HepG2 (cell line): ENCODE results near the gene TSEN34. TPM values are rescaled to one million over a fixed set of nuclear protein-coding genes. Genes with fewer than 3 reads are reported as not detected.

Source experiments
- ATAC-seq: fragments of 200-7000 bp; cut with Tn5 transposase; 3 replicates; pipeline ENCODE4 v1.9.1; 2020; ENCODE audit warnings: mild to moderate bottlenecking, moderate library complexity
- BruUV-seq: library from RNA; stranded (reverse); fragments of 400-500 nt; replicated peaks from 2 replicates; lab custom pipeline; 2021; lab: Mats Ljungman, UMichigan
- CTCF ChIA-PET: fragments of 300-600 bp; formaldehyde crosslinking; extraction: SDS; loops from one replicate; lab custom pipeline; 2021; ENCODE audit warnings: low total read pairs, inconsistent platforms, low intra/inter-chr PET ratio; lab: Yijun Ruan, JAX
- POLR2A ChIA-PET: fragments of 350-600 bp; sonication (Branson Sonifier 250); formaldehyde crosslinking; loops from one replicate; lab custom pipeline; 2020; ENCODE audit warnings: antibody characterized with exemption, inconsistent platforms; lab: Yijun Ruan, JAX
- DNase-seq: peaks from one replicate; pipeline ENCODE4 v3.0.0-alpha.2; 2015; ENCODE audit warnings: low spot score
- FAIRE-seq: peaks from 3 replicates; lab custom pipeline; 2011; peaks lifted over from hg19 to GRCh38; lab: Jason Lieb, UNC
- H2AFZ ChIP-seq: one replicate; pipeline ENCODE4 v1.6.1; 2011; ENCODE audit warnings: low read length, inconsistent platforms
- H3K27ac ChIP-seq: fragments of 300-600 bp; 3 replicates; pipeline ENCODE4 v1.8.0; 2011; ENCODE audit warnings: mixed run types, mild to moderate bottlenecking, mixed read lengths, low read length, inconsistent platforms; ENCODE audit not compliant: insufficient read depth; ENCODE audit errors: extremely low read length
- H3K27me3 ChIP-seq, 2 experiments: fragments of 200-600 bp in 1 of 2; 2 replicates in 1 of 2; 3 replicates in 1 of 2; pipeline versions ENCODE4 v1.6.0 to v1.8.0; 2011; ENCODE audit warnings: low read length in 2 of 2, mild to moderate bottlenecking in 2 of 2, moderate library complexity in 2 of 2, inconsistent platforms in 1 of 2; ENCODE audit not compliant: insufficient read depth in 2 of 2, control insufficient read depth in 1 of 2
- H3K36me3 ChIP-seq, 2 experiments: fragments of 200-600 bp in 1 of 2; replicated peaks in 1 of 2; 2 replicates in 1 of 2; 3 replicates in 1 of 2; pipeline versions ENCODE4 v1.5.1 to v1.8.0; 2011; ENCODE audit warnings: low read length in 2 of 2, inconsistent platforms in 1 of 2; ENCODE audit not compliant: insufficient read depth in 2 of 2, control insufficient read depth in 1 of 2
- H3K4me1 ChIP-seq: 2 replicates; pipeline ENCODE4 v1.5.1; 2012; ENCODE audit warnings: low read length, inconsistent platforms; ENCODE audit not compliant: insufficient read depth
- H3K4me2 ChIP-seq: 2 replicates; pipeline ENCODE4 v1.6.0; 2011; ENCODE audit warnings: low read depth, low read length, inconsistent platforms
- H3K4me3 ChIP-seq, 3 experiments: fragments of 200-600 bp in 1 of 3; sonication (generic), shearing (Covaris generic) in 1 of 3; replicated peaks in 1 of 3; 2 replicates each; pipeline ENCODE4 v1.5.1; 2011 to 2016; ENCODE audit warnings: low read length in 3 of 3, inconsistent platforms in 2 of 3, low read depth in 2 of 3, mild to moderate bottlenecking in 2 of 3, control low read depth in 1 of 3, mixed read lengths in 1 of 3; ENCODE audit not compliant: insufficient read depth in 1 of 3
- H3K79me2 ChIP-seq: one replicate; pipeline ENCODE4 v1.6.1; 2011; ENCODE audit warnings: low read length, inconsistent platforms; ENCODE audit not compliant: insufficient read depth
- H3K9ac ChIP-seq: 2 replicates; pipeline ENCODE4 v1.6.0; 2011; ENCODE audit warnings: mild to moderate bottlenecking, low read depth, low read length, inconsistent platforms; ENCODE audit not compliant: insufficient read depth
- H3K9me3 ChIP-seq: 2 replicates; pipeline ENCODE4 v1.5.1; 2012; ENCODE audit warnings: mild to moderate bottlenecking, low read length
- H4K20me1 ChIP-seq: 2 replicates; pipeline ENCODE4 v1.6.0; 2011; ENCODE audit warnings: inconsistent platforms, mild to moderate bottlenecking, low read length, moderate library complexity; ENCODE audit not compliant: insufficient read depth
- ARNT ChIP-seq: fragments of 450-650 bp; IDR thresholded peaks from 2 replicates; pipeline ENCODE4 v1.6.1; 2017
- CENPT ChIP-seq: sonication (generic); formaldehyde crosslinking; IDR thresholded peaks from 2 replicates; pipeline ENCODE4 v1.8.0; 2022; ENCODE audit warnings: low read depth, mild to moderate bottlenecking, moderate library complexity, missing genetic modification reagents
- ETS1 ChIP-seq: sonication (generic); formaldehyde crosslinking; IDR thresholded peaks from 2 replicates; pipeline ENCODE4 v1.4.0; 2020; ENCODE audit warnings: missing genetic modification reagents
- HNF4A ChIP-seq: sonication (generic); formaldehyde crosslinking; IDR thresholded peaks from 2 replicates; pipeline ENCODE4 v1.4.0; 2020; ENCODE audit warnings: missing genetic modification reagents
- HNRNPLL ChIP-seq: fragments of 200-400 bp; formaldehyde crosslinking; IDR thresholded peaks from 2 replicates; pipeline ENCODE4 v1.6.1; 2017; ENCODE audit warnings: mild to moderate bottlenecking, low read depth, low read length; ENCODE audit not compliant: poor library complexity, severe bottlenecking
- MAFG ChIP-seq: sonication (generic); formaldehyde crosslinking; IDR thresholded peaks from 2 replicates; pipeline ENCODE4 v1.5.1; 2020; ENCODE audit warnings: mild to moderate bottlenecking, missing genetic modification reagents
- MLLT10 ChIP-seq: sonication (generic); formaldehyde crosslinking; IDR thresholded peaks from 2 replicates; pipeline ENCODE4 v1.4.0; 2020; ENCODE audit warnings: missing genetic modification reagents
- NFKB2 ChIP-seq: sonication (generic); formaldehyde crosslinking; IDR thresholded peaks from 2 replicates; pipeline ENCODE4 v1.4.0; 2020; ENCODE audit warnings: missing genetic modification reagents, borderline replicate concordance
- NFKBIZ ChIP-seq: IDR thresholded peaks from 2 replicates; pipeline ENCODE4 v1.6.1; 2018; ENCODE audit warnings: missing genetic modification reagents, missing compliant biosample characterization
- NPAS2 ChIP-seq: sonication (generic); formaldehyde crosslinking; IDR thresholded peaks from 2 replicates; pipeline ENCODE4 v1.8.0; 2022; ENCODE audit warnings: mild to moderate bottlenecking, missing genetic modification reagents, borderline replicate concordance
- PPARG ChIP-seq: conservative IDR thresholded peaks from 2 replicates; pipeline ENCODE4 v1.6.1; 2016; ENCODE audit warnings: missing biosample characterization, missing genetic modification reagents
- SP1 ChIP-seq, 2 experiments: fragments of 450-650 bp in 1 of 2; sonication (generic) in 1 of 2; formaldehyde crosslinking in 1 of 2; IDR thresholded peaks; 2 replicates each; pipeline versions ENCODE4 v1.4.0 to v1.6.1; 2016 to 2020; ENCODE audit warnings: missing genetic modification reagents in 1 of 2
- TBX2 ChIP-seq: sonication (generic); formaldehyde crosslinking; IDR thresholded peaks from 2 replicates; pipeline ENCODE4 v1.5.0; 2020; ENCODE audit warnings: missing genetic modification reagents, mild to moderate bottlenecking, borderline replicate concordance
- ZNF510 ChIP-seq: sonication (generic); formaldehyde crosslinking; IDR thresholded peaks from 2 replicates; pipeline ENCODE4 v1.4.0; 2020; ENCODE audit warnings: low read depth, mild to moderate bottlenecking, missing genetic modification reagents
- WGBS: methylation state at CpG from one replicate; pipeline ENCODE4 v1.1.6; 2017; ENCODE audit warnings: low lambda C conversion rate; 5-methylcytosine and 5-hydroxymethylcytosine counted together
- in situ Hi-C: cut with HindIII; loops from 2 replicates; pipeline ENCODE4 v1.10.0; 2017; ENCODE audit warnings: low pct_unique_long_range_greater_than_20kb; ENCODE audit not compliant: extremely low pct_ligation_motif_present
- intact Hi-C: fragments of 100-400 bp; cut with micrococcal nuclease; formaldehyde crosslinking; loops from one replicate; pipeline ENCODE4 v1.10.0; 2022; ENCODE audit not compliant: unreplicated experiment
- polyA plus RNA-seq, 8 experiments: library from polyadenylated mRNA; depleted of rRNA in 3 of 8; stranded (reverse) in 7 of 8; unstranded in 1 of 8; fragments of >200 nt; fragmentation: Illumina TruSeq in 4 of 8; extraction: Trizol in 4 of 8; gene quantifications; 2 replicates each; pipeline versions ENCODE4 v1.2.1 to v1.2.3, GENCODE V29; 2011 to 2016; ENCODE audit warnings: low read depth in 4 of 8, missing spikeins in 1 of 8, mixed read lengths in 1 of 8; ENCODE audit not compliant: insufficient read depth in 1 of 8
- total RNA-seq, 5 experiments: library from RNA; depleted of rRNA; stranded (reverse); fragments of >200 nt; fragmentation: Illumina TruSeq; extraction: Trizol; gene quantifications; 2 replicates each; pipeline ENCODE4 v1.2.3, GENCODE V29; 2016; ENCODE audit warnings: low read depth in 1 of 5
- TF ChIP-seq, protein P1 (sequence below): sonication (generic); formaldehyde crosslinking; IDR thresholded peaks from 2 replicates; pipeline ENCODE4 v1.4.0; 2020; ENCODE audit warnings: missing genetic modification reagents, borderline replicate concordance

Gene TSEN34
- total and polyA plus RNA-seq, 2 of the 13 experiments (the other 11 are each of a cell fraction or from before 2014, with no cell fraction given) = 55.1 to 65.4 TPM

- H3K4me1 ChIP-seq = no peaks in the 10 kb centered on the region
- whole genome bisulfite sequencing = 86% methylated on average over 4 of the region's 10 CpGs
- ATAC-seq = no peak
- POLR2A ChIA-PET = interaction anchor here (1.2 kb wide), 1 partner anchor 43 kb away, joined by 4 read pairs; no protein-coding TSS in a partner anchor
- in situ Hi-C loops = no loop called here
- no peak overlapping the region for H2AFZ ChIP-seq
- intact Hi-C loops = no loop called here
- no peaks in the 10 kb centered on the region for H3K9me3 ChIP-seq
- BruUV-seq = no TSS peak
- no peak overlapping the region for H3K9ac ChIP-seq
- no peak for FAIRE-seq
- H3K36me3 ChIP-seq = peaks cover 1 to 11% of the 10 kb centered on the region in 2 experiments; a peak in 3 of 5 replicates
- no peak for DNase-seq
- H3K27ac ChIP-seq = peak overlapping the region; percentile 2
- H4K20me1 ChIP-seq = peaks cover 5% of the 10 kb centered on the region; the same call in 1 of the 2 replicates
- no peaks in the 10 kb centered on the region for H3K79me2 ChIP-seq
- no peaks in the 10 kb centered on the region for H3K27me3 ChIP-seq
- CTCF ChIA-PET = no interaction called here
- no peak overlapping the region for H3K4me3 ChIP-seq
- H3K4me2 ChIP-seq = no peak overlapping the region
- TF ChIP-seq MAFG (CRISPR knock-in tag) (no peak), HNRNPLL (no peak), ZNF510 (no peak), ARNT (no peak), CENPT (CRISPR knock-in tag) (no peak), PPARG (CRISPR knock-in tag) (no peak), MLLT10 (CRISPR knock-in tag) (no peak), HNF4A (CRISPR knock-in tag) (no peak), NFKB2 (CRISPR knock-in tag) (no peak), NPAS2 (CRISPR knock-in tag) (no peak), NFKBIZ (no peak), TBX2 (CRISPR knock-in tag) (no peak), SP1 (IDR thresholded peaks at IDR 0.05) (no peak), SP1 (CRISPR knock-in tag; IDR thresholded peaks at IDR 0.05) (no peak), ETS1 (CRISPR knock-in tag) (no peak)
- TF ChIP-seq, protein P1, sequence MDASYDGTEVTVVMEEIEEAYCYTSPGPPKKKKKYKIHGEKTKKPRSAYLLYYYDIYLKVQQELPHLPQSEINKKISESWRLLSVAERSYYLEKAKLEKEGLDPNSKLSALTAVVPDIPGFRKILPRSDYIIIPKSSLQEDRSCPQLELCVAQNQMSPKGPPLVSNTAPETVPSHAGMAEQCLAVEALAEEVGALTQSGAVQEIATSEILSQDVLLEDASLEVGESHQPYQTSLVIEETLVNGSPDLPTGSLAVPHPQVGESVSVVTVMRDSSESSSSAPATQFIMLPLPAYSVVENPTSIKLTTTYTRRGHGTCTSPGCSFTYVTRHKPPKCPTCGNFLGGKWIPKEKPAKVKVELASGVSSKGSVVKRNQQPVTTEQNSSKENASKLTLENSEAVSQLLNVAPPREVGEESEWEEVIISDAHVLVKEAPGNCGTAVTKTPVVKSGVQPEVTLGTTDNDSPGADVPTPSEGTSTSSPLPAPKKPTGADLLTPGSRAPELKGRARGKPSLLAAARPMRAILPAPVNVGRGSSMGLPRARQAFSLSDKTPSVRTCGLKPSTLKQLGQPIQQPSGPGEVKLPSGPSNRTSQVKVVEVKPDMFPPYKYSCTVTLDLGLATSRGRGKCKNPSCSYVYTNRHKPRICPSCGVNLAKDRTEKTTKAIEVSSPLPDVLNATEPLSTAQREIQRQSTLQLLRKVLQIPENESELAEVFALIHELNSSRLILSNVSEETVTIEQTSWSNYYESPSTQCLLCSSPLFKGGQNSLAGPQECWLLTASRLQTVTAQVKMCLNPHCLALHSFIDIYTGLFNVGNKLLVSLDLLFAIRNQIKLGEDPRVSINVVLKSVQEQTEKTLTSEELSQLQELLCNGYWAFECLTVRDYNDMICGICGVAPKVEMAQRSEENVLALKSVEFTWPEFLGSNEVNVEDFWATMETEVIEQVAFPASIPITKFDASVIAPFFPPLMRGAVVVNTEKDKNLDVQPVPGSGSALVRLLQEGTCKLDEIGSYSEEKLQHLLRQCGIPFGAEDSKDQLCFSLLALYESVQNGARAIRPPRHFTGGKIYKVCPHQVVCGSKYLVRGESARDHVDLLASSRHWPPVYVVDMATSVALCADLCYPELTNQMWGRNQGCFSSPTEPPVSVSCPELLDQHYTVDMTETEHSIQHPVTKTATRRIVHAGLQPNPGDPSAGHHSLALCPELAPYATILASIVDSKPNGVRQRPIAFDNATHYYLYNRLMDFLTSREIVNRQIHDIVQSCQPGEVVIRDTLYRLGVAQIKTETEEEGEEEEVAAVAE (CRISPR knock-in tag) = no peak
Observed at GRCh38 chr19:54179262-54179852, 11.8 kb upstream of the TSEN34 start.
